OCI-LY3 (cell line): ENCODE data around the gene MAX.

Experiments used
- H2AFZ ChIP-seq: fragments of 200-600, 300-600 bp; shearing (Covaris generic); 2 replicates; pipeline ENCODE4 v1.6.0; 2014; ENCODE audit warnings: antibody characterized with exemption, low read depth, low read length
- H3K27ac ChIP-seq: fragments of 200-600, 300-600 bp; sonication (generic); 2 replicates; pipeline ENCODE4 v1.5.1; 2014; ENCODE audit warnings: mild to moderate bottlenecking, low read length, moderate library complexity, mixed read lengths
- H3K27me3 ChIP-seq: fragments of 200-600, 300-600 bp; sonication (generic); 2 replicates; pipeline ENCODE4 v1.6.1; 2014; ENCODE audit warnings: low read depth, low read length, mixed read lengths
- H3K36me3 ChIP-seq: fragments of 200-600, 300-600 bp; sonication (generic); replicated peaks from 2 replicates; pipeline ENCODE3; 2014; ENCODE audit warnings: low read depth, low read length, mixed read lengths
- H3K4me1 ChIP-seq: fragments of 300-600, 200-600 bp; sonication (generic); 2 replicates; pipeline ENCODE4 v1.6.1; 2014; ENCODE audit warnings: low read length, mixed read lengths
- H3K4me2 ChIP-seq: fragments of 200-600, 300-600 bp; sonication (generic); 2 replicates; pipeline ENCODE4 v1.6.1; 2014; ENCODE audit warnings: low read length, mixed read lengths
- H3K4me3 ChIP-seq: fragments of 300-600, 200-600 bp; sonication (generic); 2 replicates; pipeline ENCODE4 v1.5.1; 2014; ENCODE audit warnings: antibody characterized with exemption, mild to moderate bottlenecking, low read length, moderate library complexity
- H3K79me2 ChIP-seq: fragments of 300-600, 200-600 bp; shearing (Covaris generic); 2 replicates; pipeline ENCODE4 v1.6.1; 2014; ENCODE audit warnings: mild to moderate bottlenecking, low read length, mixed read lengths
- H3K9ac ChIP-seq: fragments of 300-600, 200-600 bp; shearing (Covaris generic); 2 replicates; pipeline ENCODE4 v1.6.0; 2014; ENCODE audit warnings: mild to moderate bottlenecking, low read length, moderate library complexity
- H3K9me3 ChIP-seq: fragments of 200-600, 300-600 bp; shearing (Covaris generic); 2 replicates; pipeline ENCODE4 v1.6.1; 2014; ENCODE audit warnings: low read length, mixed read lengths; ENCODE audit not compliant: insufficient read depth
- H4K20me1 ChIP-seq: fragments of 200-600, 300-600 bp; sonication (generic); 2 replicates; pipeline ENCODE4 v1.6.1; 2016; ENCODE audit warnings: low read length, mixed read lengths; ENCODE audit not compliant: insufficient read depth
- CTCF ChIP-seq: fragments of 200-600, 300-600 bp; sonication (generic); IDR thresholded peaks from 2 replicates; pipeline ENCODE4 v1.5.1; 2014; ENCODE audit warnings: antibody characterized with exemption, low read length, low read depth
- EZH2phosphoT487 ChIP-seq: fragments of 200-600 bp; shearing (Covaris generic); IDR thresholded peaks from 2 replicates; pipeline ENCODE4 v1.6.1; 2018; ENCODE audit warnings: antibody characterized with exemption, mixed run types, low read depth

MAX gene

DNA sequence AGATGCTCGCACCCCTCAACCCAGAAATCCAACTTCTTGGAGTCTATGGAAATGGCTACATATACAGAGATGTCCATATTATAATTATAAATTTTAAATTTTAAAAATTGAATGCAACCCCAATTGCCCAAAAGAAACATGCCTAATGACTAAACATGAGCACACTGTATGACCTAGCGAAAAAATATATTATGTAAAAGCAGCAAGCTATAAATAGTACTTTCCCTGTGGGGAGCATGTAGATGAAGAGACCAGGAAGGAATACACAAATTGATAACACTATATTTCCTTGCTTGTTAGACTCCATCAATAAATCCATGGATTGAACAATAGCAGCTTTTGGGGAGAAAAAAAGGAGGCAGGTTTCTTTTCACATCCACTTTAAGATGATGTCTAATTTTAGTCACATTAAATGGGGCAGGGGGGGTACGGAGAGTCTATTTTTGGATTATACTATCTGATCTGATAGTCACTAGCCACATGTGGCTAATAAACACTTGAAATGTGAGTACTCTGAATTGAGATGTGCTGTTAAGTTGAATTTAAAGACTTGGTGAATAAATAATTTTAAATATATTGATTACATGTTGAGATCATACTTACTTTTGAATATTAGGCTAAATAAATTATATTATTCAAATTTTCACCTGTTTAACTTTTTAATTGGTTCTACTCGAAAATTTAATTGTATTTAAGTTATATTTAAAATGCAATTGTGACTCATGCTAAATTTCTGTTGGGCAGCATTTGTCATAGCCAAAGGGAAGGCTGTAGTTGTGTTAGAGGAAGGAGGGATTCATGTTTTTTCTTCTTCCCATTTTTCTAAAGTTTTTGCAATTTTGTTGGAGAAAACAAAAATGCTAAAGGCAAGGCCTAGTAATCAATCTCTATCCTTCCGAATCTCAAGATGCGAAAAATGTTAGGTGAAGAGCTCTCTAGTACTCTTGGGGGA is 17.5 kb downstream of the MAX start:
- Histone ChIP-seq H3K27me3 (no peaks in the 10 kb centered on the region), H3K4me2 (no peak overlapping the region), H3K27ac (no peak overlapping the region), H3K4me1 (no peaks in the 10 kb centered on the region), H3K79me2 (no peaks in the 10 kb centered on the region), H3K4me3 (no peak overlapping the region), H3K9me3 (0 out of 2 replicates have a peak, but pooled peaks cover 5% of the 10 kb centered on the region), H3K36me3 (peaks cover 68% of the 10 kb centered on the region), H3K9ac (no peak overlapping the region), H4K20me1 (peaks cover 7% of the 10 kb centered on the region; the same call in 1 of the 2 replicates), H2AFZ (no peak overlapping the region)
- TF ChIP-seq CTCF (no peak), EZH2phosphoT487 (no peak)

DNA sequence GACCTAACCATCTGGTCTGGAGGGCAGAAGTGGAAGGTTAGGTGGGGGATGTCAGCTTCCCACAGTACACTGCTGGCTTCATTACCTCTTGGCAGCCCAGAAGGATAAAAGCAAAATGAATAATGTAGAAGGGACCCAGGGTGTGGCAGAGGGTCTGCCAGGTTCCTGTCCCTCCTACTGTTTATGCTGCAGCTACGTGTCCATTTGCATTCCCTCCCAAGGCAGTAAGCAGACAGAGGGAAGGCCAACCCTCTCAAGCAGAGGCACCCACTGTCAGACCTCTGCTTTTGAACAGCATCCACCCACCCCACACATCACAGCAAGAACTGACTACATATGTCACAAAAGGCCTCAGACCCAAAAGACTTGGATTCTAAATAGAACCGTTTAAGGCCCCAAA is 19.4 kb downstream of the MAX start:
- Histone ChIP-seq H4K20me1 (peaks cover 13% of the 10 kb centered on the region), H3K27me3 (no peaks in the 10 kb centered on the region), H3K9me3 (no peaks in the 10 kb centered on the region), H3K36me3 (peaks cover 57% of the 10 kb centered on the region), H3K9ac (no peak overlapping the region), H2AFZ (no peak overlapping the region), H3K27ac (no peak overlapping the region), H3K4me1 (no peaks in the 10 kb centered on the region), H3K79me2 (no peaks in the 10 kb centered on the region), H3K4me2 (no peak overlapping the region), H3K4me3 (no peak overlapping the region)
- TF ChIP-seq CTCF (no peak), EZH2phosphoT487 (no peak)

GRCh38 chr14:65080960-65081747 is 21.2 kb downstream of the MAX start:
- no peak overlapping the region for H3K4me3 ChIP-seq
- H3K27me3 ChIP-seq, result no peaks in the 10 kb centered on the region
- no peak overlapping the region for H3K9ac ChIP-seq
- no peaks in the 10 kb centered on the region for H3K9me3 ChIP-seq
- peaks cover 51% of the 10 kb centered on the region for H3K36me3 ChIP-seq
- H4K20me1 ChIP-seq, result peaks cover 13% of the 10 kb centered on the region
- H2AFZ ChIP-seq, result no peak overlapping the region
- TF ChIP-seq EZH2phosphoT487 (no peak), CTCF (no peak)
- no peaks in the 10 kb centered on the region for H3K4me1 ChIP-seq
- H3K4me2 ChIP-seq, result no peak overlapping the region
- H3K27ac ChIP-seq, result no peak overlapping the region
- no peaks in the 10 kb centered on the region for H3K79me2 ChIP-seq

DNA sequence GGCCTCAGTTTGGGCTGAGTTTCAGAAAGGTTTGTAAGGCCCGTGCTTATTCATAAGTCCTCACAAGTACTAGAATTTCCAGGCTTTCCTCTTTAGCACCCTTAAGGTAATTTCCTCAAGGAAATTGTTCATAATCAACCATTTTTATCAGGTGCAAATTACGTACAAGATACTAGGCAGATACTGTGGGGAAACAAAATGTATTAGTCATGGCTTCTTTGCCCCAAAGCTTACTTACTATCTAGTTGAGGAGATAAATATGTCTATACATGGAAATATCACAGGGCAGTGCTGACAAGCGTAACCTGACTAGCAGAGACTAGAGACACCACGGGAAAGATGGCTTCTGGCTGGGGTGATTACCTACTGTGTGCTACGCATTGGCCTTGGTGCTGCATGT is 22.5 kb downstream of the MAX start:
- Histone ChIP-seq H3K9me3 (no peaks in the 10 kb centered on the region), H3K36me3 (peaks cover 49% of the 10 kb centered on the region), H3K4me1 (no peaks in the 10 kb centered on the region), H3K4me2 (no peak overlapping the region), H3K79me2 (no peaks in the 10 kb centered on the region), H4K20me1 (peaks cover 16% of the 10 kb centered on the region), H2AFZ (no peak overlapping the region), H3K4me3 (no peak overlapping the region), H3K9ac (no peak overlapping the region), H3K27ac (no peak overlapping the region), H3K27me3 (no peaks in the 10 kb centered on the region)
- TF ChIP-seq EZH2phosphoT487, result no peak
- no peak for TF ChIP-seq CTCF
